Right lobe of liver (tissue), 6 donors: ENCODE results near the gene AKR7A2. TPM values are rescaled to one million over a fixed set of nuclear protein-coding genes. Genes with fewer than 3 reads are reported as not detected.

Experiments used
- ATAC-seq, 4 donors: fragments of 200-7000 bp; cut with Tn5 transposase; one replicate each; pipeline ENCODE4 v1.9.1; 2020; ENCODE audit warnings: mild to moderate bottlenecking in 4 of 4, moderate library complexity in 4 of 4
- DNase-seq, 3 donors: peaks; one replicate each; pipeline ENCODE4 v3.0.0-alpha.2; 2020
- H3K27ac ChIP-seq, 3 donors: fragments of 200-600 bp; one replicate each; pipeline ENCODE4 v1.8.0; 2022
- H3K27me3 ChIP-seq, 2 donors: fragments of 200-600 bp; one replicate each; pipeline ENCODE4 v1.8.0; 2022
- H3K36me3 ChIP-seq, 4 donors: fragments of 200-600 bp; sonication (generic) in 1 of 4; one replicate each; pipeline versions ENCODE4 v1.5.1 to v1.8.0; 2017 to 2022; ENCODE audit warnings: control low read depth in 1 of 4
- H3K4me1 ChIP-seq, 4 donors: fragments of 200-600 bp; sonication (generic) in 1 of 4; one replicate each; pipeline versions ENCODE4 v1.5.1 to v1.8.0; 2017 to 2022; ENCODE audit warnings: control low read depth in 1 of 4
- H3K4me3 ChIP-seq, 3 donors: fragments of 200-600 bp; one replicate each; pipeline ENCODE4 v1.8.0; 2022
- H3K9me3 ChIP-seq, 4 donors: fragments of 200-600 bp; sonication (generic) in 1 of 4; one replicate each; pipeline versions ENCODE4 v1.5.1 to v1.8.0; 2017 to 2022; ENCODE audit warnings: control low read depth in 1 of 4
- CTCF ChIP-seq, 4 donors: fragments of 200-600 bp in 3 of 4; fragments of 450-650 bp in 1 of 4; IDR thresholded peaks; one replicate each; pipeline versions ENCODE4 v1.5.1 to v1.8.0; 2016 to 2022; ENCODE audit warnings: antibody characterized with exemption in 4 of 4, mild to moderate bottlenecking in 2 of 4
- POLR2A ChIP-seq: fragments of 450-650 bp; IDR thresholded peaks from one replicate; pipeline ENCODE4 v1.6.1; 2017; ENCODE audit warnings: antibody characterized with exemption, mild to moderate bottlenecking
- WGBS: methylation state at CpG from one replicate; pipeline ENCODE4 v1.1.6; 2018; ENCODE audit warnings: low coverage, low lambda C conversion rate; ENCODE audit not compliant: insufficient coverage; ENCODE audit errors: missing lambda C conversion rate; 5-methylcytosine and 5-hydroxymethylcytosine counted together
- intact Hi-C, 2 donors: fragments of 100-400 bp; cut with DNase I; formaldehyde crosslinking; loops; one replicate each; pipeline versions ENCODE4 v1.11.2 to v1.14.1; 2022
- total RNA-seq, 6 experiments: library from RNA; depleted of rRNA in 2 of 6; stranded (reverse); fragments of >200 nt in 2 of 6; fragmentation: NEBNext Ultra II Directional in 3 of 6; extraction: Animal tissue kit (Norgen Biotek cat#: 25700) in 3 of 6; gene quantifications; one replicate each; pipeline versions ENCODE4 v1.1.0 to v1.2.4, GENCODE V29; 2016 to 2023
- donor health status: DM: no; HTN: yes; CAD: no.
- donor health status: DM: no; HTN: no; CAD: no.
- donor health status: DM: no; HTN: no; CAD: no.
- donor health status: DM: no; HTN: yes; CAD: no.
- donor health status: DM: no; HTN: yes; CAD: no.

The AKR7A2 gene
- total RNA-seq, 6 experiments from 2014 or later, result 41.4 to 85.1 (median 51.2) TPM

DNA sequence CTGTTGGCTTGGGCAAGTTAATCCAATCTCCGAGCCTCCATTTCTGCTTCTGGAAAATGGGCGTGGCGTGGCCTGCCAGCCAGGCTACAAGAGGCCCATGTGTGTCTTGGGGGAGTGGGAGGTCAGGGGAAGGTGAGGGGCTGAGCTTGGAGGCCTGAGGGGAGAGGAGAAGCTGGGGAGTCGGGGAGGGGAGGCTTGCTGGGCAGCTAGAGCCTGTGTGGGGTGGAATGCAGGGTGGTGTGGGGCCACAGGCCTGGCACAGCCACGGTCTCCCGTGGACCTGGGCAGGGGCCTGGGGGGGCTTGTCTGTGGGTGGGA lies 14.8 kb upstream of the AKR7A2 start:
- no peaks in the 10 kb centered on the region for H3K4me1 ChIP-seq
- no peak overlapping the region for H3K27ac ChIP-seq
- ATAC-seq, result no peak
- H3K27me3 ChIP-seq, result no peaks in the 10 kb centered on the region
- intact Hi-C loops, result no loop called here
- no CpG with 5 or more reads among the region's 6 CpGs for WGBS
- H3K4me3 ChIP-seq, result no peak overlapping the region
- no peak for DNase-seq
- no peak for TF ChIP-seq CTCF (IDR thresholded peaks at IDR 0.05)
- no peak for TF ChIP-seq POLR2A
- peaks cover 0 to 38% (median 3%) of the 10 kb centered on the region in 4 donors for H3K36me3 ChIP-seq
- H3K9me3 ChIP-seq, result no peaks in the 10 kb centered on the region

DNA sequence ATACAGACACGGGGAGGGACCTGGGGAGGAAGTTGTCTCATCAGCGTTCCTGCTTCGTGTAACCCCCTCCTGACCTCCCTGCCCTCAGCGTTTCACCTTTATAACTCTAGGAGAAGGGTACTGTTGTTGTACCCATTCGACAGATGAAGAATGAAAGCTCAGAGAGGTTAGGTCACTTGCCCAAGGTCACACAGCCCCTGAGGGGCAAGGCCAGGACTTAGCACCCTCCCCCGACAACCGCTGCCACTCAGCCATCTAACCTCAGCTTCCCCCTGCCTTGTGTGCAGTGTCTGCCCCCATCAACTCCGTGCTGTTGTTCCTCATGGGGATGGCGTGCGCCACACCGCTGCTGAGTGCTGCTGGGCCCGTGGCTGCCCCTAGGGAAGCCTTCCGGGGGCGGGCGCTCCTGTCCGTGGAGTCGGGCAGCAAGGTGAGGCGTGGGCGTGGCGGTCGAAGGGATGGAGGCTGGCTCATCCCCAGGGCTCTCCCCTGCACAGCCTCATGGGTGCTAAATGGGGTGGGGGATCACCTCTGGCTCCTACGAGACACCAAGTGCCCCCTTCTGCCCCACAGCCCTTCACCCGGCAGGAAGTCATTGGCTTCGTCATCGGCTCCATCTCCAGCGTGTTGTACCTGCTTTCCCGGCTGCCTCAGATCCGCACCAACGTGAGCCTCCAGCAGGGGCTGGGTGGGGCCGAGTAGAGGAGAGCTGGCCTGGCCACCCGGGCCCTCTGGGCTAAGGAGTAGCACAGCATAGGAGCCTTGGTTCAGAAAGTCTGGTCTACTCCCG lies 14.2 kb upstream of the AKR7A2 start:
- Histone ChIP-seq H3K4me3 (no peak overlapping the region), H3K27me3 (no peaks in the 10 kb centered on the region), H3K36me3 (peaks cover 0 to 38% (median 3%) of the 10 kb centered on the region in 4 donors), H3K27ac (no peak overlapping the region), H3K4me1 (no peaks in the 10 kb centered on the region), H3K9me3 (no peaks in the 10 kb centered on the region)
- 83% methylated on average over 6 of the region's 32 CpGs for WGBS
- DNase-seq (no peak), ATAC-seq (no peak)
- intact Hi-C loops, result no loop called here
- no peak for TF ChIP-seq POLR2A
- TF ChIP-seq CTCF (IDR thresholded peaks at IDR 0.05), result no peak

DNA sequence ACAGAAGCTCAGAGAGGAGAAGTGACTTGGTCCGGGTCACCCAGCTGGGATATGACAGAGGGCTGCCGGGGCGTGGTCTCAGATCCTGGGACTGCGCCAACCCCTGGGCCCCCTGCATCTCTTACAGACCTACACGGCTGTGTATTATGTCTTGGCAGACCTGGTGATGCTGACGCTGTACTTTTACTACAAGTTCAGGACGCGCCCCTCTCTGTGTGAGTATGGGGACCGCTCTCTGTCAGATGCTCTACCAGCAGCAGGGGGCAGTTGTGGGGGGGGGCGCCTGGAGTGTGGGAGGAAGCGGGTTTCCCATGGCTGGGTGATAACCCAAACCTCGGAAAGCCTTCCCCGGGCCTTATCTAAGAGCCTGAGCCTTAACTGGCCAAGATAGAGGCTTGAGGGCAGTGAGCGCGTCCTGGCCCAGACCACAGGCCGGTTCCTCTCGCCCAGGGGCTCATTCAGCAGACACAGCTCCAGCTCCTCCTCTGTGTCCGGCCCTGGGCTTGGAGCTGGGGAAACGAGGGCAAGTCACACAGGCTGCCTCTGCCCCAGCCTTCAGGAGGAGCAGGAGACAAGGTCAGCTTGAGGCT lies 13.5 kb upstream of the AKR7A2 start:
- intact Hi-C loops, result no loop called here
- Histone ChIP-seq H3K4me1 (no peaks in the 10 kb centered on the region), H3K9me3 (no peaks in the 10 kb centered on the region), H3K27ac (no peak overlapping the region), H3K27me3 (no peaks in the 10 kb centered on the region), H3K4me3 (no peak overlapping the region), H3K36me3 (peaks cover 0 to 38% (median 3%) of the 10 kb centered on the region in 4 donors)
- ATAC-seq (peak; percentile 23 to 57 (median 57)), DNase-seq (no peak)
- WGBS, result no CpG with 5 or more reads among the region's 19 CpGs
- no peak for TF ChIP-seq POLR2A
- no peak for TF ChIP-seq CTCF (IDR thresholded peaks at IDR 0.05)

DNA sequence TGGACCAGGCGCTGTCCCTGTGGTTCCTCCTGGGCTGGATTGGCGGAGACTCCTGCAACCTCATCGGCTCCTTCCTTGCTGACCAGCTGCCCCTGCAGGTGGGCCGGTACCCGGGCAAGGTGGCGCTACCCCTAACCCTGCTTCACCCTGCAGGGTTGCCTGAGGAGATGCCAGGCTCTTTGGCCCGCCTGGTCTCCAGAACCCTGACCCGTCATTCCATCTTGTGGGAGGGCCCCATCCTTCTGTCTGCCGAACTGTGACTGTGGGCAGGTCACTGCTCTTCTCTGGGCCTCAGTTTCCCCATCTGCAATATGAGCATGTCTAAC lies 12.7 kb upstream of the AKR7A2 start:
- peaks cover 0 to 38% (median 3%) of the 10 kb centered on the region in 4 donors for H3K36me3 ChIP-seq
- H3K4me3 ChIP-seq, result no peak overlapping the region
- ATAC-seq (no peak), DNase-seq (no peak)
- H3K9me3 ChIP-seq, result no peaks in the 10 kb centered on the region
- H3K4me1 ChIP-seq, result no peaks in the 10 kb centered on the region
- no peaks in the 10 kb centered on the region for H3K27me3 ChIP-seq
- intact Hi-C loops, result no loop called here
- no CpG with 5 or more reads among the region's 9 CpGs for WGBS
- H3K27ac ChIP-seq, result no peak overlapping the region
- no peak for TF ChIP-seq POLR2A
- TF ChIP-seq CTCF (IDR thresholded peaks at IDR 0.05), result no peak
